Thyroid gland (tissue), 4 donors: ENCODE measurements around the gene STAG1. TPM values are rescaled to one million over a fixed set of nuclear protein-coding genes. Genes with fewer than 3 reads are reported as not detected.
A peak's percentile ranks its signal among the peaks of the same experiment; 100 is the strongest.

Experiments used
- DNase-seq, 2 donors: peaks; one replicate each; pipeline ENCODE4 v3.0.0-alpha.2; 2019
- H3K27ac ChIP-seq, 3 donors: fragments of 200-600 bp; sonication (generic); 1 replicate in 2 of 3; 2 replicates in 1 of 3; pipeline ENCODE4 v1.5.1; 2016 to 2019; ENCODE audit warnings: mild to moderate bottlenecking in 1 of 3, moderate library complexity in 1 of 3
- H3K27me3 ChIP-seq: fragments of 200-600 bp; sonication (generic); one replicate; pipeline ENCODE4 v1.5.1; 2019
- H3K36me3 ChIP-seq, 2 donors: fragments of 200-600 bp; sonication (generic); one replicate each; pipeline ENCODE4 v1.5.1; 2016 to 2019
- H3K4me1 ChIP-seq, 2 donors: fragments of 200-600 bp; sonication (generic); one replicate each; pipeline ENCODE4 v1.5.1; 2017 to 2019
- H3K4me3 ChIP-seq, 3 donors: fragments of 200-600 bp; sonication (generic); replicated peaks in 1 of 3; 1 replicate in 2 of 3; 2 replicates in 1 of 3; pipeline ENCODE4 v1.5.1; 2016; ENCODE audit warnings: mild to moderate bottlenecking in 1 of 3
- H3K9me3 ChIP-seq: fragments of 200-600 bp; sonication (generic); one replicate; pipeline ENCODE4 v1.5.1; 2017
- CTCF ChIP-seq, 6 experiments: fragments of 200-600 bp in 3 of 6; fragments of 450-650 bp in 3 of 6; sonication (generic) in 3 of 6; IDR thresholded peaks; one replicate each; pipeline ENCODE4 v1.5.1; 2016 to 2019; ENCODE audit warnings: antibody characterized with exemption in 6 of 6, mild to moderate bottlenecking in 2 of 6, inconsistent platforms in 1 of 6, moderate library complexity in 1 of 6
- POLR2A ChIP-seq, 2 donors: fragments of 450-650 bp; IDR thresholded peaks; one replicate each; pipeline ENCODE4 v1.6.1; 2017; ENCODE audit warnings: antibody characterized with exemption in 2 of 2, mild to moderate bottlenecking in 2 of 2, moderate library complexity in 1 of 2
- WGBS, 2 donors: methylation state at CpG; one replicate each; pipeline ENCODE4 v1.1.5; 2017; 5-methylcytosine and 5-hydroxymethylcytosine counted together
- intact Hi-C: fragments of 100-400 bp; cut with DNase I; formaldehyde crosslinking; loops from one replicate; pipeline ENCODE4 v1.15.1; 2023
- total RNA-seq, 4 donors: library from RNA; depleted of rRNA; stranded (reverse); fragments of >200 nt; gene quantifications; one replicate each; pipeline ENCODE4 v1.2.3, GENCODE V29; 2016

STAG1 gene
- total RNA-seq, 4 donors from 2014 or later: 50.5 to 68.8 (median 54.4) TPM

DNA sequence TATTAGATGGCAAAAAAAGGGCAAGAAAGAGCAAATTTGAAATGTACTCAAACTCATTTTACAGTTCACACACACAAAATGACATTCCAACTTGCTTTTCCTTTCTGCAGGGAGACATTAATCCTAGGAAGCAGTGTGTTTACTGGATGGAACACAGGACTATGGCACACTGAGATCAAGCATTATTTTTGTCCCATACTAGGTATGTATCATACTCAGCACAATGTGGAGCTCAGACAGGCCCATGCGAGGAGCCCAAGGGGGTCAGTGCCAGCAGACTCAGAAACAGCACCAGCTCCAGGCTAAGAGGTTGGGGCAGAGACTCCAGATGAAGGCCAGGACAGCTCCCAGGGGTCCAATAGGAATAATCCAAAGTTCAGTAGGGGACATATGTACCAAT is 36.0 kb upstream of the STAG1 start:
- WGBS, 2 donors: 100% methylated on average over 1 of the region's 1 CpG
- no peaks in the 10 kb centered on the region for H3K9me3 ChIP-seq

GRCh38 chr3:136787349-136787748 is 35.2 kb upstream of the STAG1 start:
- Histone ChIP-seq H3K4me1 (peaks cover 24 to 28% of the 10 kb centered on the region in 2 donors), H3K9me3 (no peaks in the 10 kb centered on the region), H3K27ac (peak overlapping the region; percentile 75 to 86 (median 84)), H3K27me3 (no peaks in the 10 kb centered on the region), H3K4me3 (no peak overlapping the region), H3K36me3 (no peaks in the 10 kb centered on the region)
- 10 to 11% methylated on average over 2 of the region's 2 CpGs for WGBS, 2 donors
- no peak for TF ChIP-seq POLR2A (IDR thresholded peaks at IDR 0.05)
- peak in 1 of 6 experiments; percentile 12 for TF ChIP-seq CTCF (IDR thresholded peaks at IDR 0.05)
- DNase-seq: peak; percentile 77 to 83
- intact Hi-C loops: no loop called here

More for the DNA sequence above, 36.0 kb upstream of the STAG1 start:
- DNase-seq: no peak
- intact Hi-C loops: no loop called here
- Histone ChIP-seq H3K36me3 (no peaks in the 10 kb centered on the region), H3K4me3 (no peak overlapping the region), H3K4me1 (peaks cover 24 to 28% of the 10 kb centered on the region in 2 donors), H3K27ac (peak overlapping the region; percentile 75 to 86 (median 84)), H3K27me3 (no peaks in the 10 kb centered on the region)
- TF ChIP-seq CTCF (IDR thresholded peaks at IDR 0.05) (no peak), POLR2A (IDR thresholded peaks at IDR 0.05) (no peak)

GRCh38 chr3:136783708-136784191 is 31.6 kb upstream of the STAG1 start:
- no peak for TF ChIP-seq POLR2A (IDR thresholded peaks at IDR 0.05)
- intact Hi-C loops: no loop called here
- DNase-seq: peak in 1 of 2 donors; percentile 34
- Histone ChIP-seq H3K9me3 (no peaks in the 10 kb centered on the region), H3K27ac (no peak overlapping the region), H3K27me3 (no peaks in the 10 kb centered on the region), H3K36me3 (no peaks in the 10 kb centered on the region), H3K4me3 (no peak overlapping the region), H3K4me1 (peaks cover 28 to 36% of the 10 kb centered on the region in 2 donors)
- WGBS, 2 donors: 80 to 81% methylated on average over 5 of the region's 5 CpGs

GRCh38 chr3:136780741-136781140 is 28.6 kb upstream of the STAG1 start:
- no peak for DNase-seq
- TF ChIP-seq POLR2A (IDR thresholded peaks at IDR 0.05) (no peak), CTCF (IDR thresholded peaks at IDR 0.05) (no peak)
- Histone ChIP-seq H3K27me3 (no peaks in the 10 kb centered on the region), H3K36me3 (no peaks in the 10 kb centered on the region), H3K9me3 (no peaks in the 10 kb centered on the region), H3K27ac (no peak overlapping the region), H3K4me1 (peaks cover 6 to 14% of the 10 kb centered on the region in 2 donors), H3K4me3 (no peak overlapping the region)
- intact Hi-C loops: no loop called here
- WGBS, 2 donors: 94 to 96% methylated on average over 4 of the region's 4 CpGs

DNA sequence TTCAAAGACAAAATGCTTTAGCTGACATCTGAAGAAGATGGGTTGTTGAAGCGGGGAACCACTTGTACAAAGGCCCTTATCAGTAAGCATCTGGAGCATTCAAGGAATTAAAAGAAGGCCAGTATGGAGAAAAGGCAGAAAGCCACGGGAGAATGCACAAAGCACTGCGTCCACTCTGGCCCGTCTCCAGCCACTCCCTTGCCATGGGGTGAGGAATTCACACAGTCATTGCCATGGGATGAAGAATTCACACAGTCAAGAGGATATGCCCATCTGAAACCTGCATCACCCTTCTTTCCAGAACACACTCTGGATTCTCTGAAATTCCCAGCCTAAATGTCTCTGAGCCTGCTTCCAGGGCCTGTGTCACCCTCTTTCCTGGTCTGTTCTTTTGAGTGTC is 26.7 kb upstream of the STAG1 start:
- intact Hi-C loops: no loop called here
- TF ChIP-seq CTCF (IDR thresholded peaks at IDR 0.05) (no peak), POLR2A (IDR thresholded peaks at IDR 0.05) (no peak)
- no peaks in the 10 kb centered on the region for H3K9me3 ChIP-seq

More for the DNA sequence above, 26.7 kb upstream of the STAG1 start:
- DNase-seq: peak; percentile 81 to 92
- Histone ChIP-seq H3K36me3 (no peaks in the 10 kb centered on the region), H3K27ac (peak overlapping the region; percentile 11 to 45 (median 18)), H3K4me1 (peaks cover 5 to 11% of the 10 kb centered on the region in 2 donors), H3K27me3 (no peaks in the 10 kb centered on the region), H3K4me3 (no peak overlapping the region)
- WGBS, 2 donors: 30% methylated on average over 4 of the region's 4 CpGs
